GM12878 (cell line): ENCODE measurements around the gene PRDM16. TPM values are rescaled to one million over a fixed set of nuclear protein-coding genes. Genes with fewer than 3 reads are reported as not detected.

Source experiments
- ATAC-seq: fragments of 200-7000 bp; cut with Tn5 transposase; 3 replicates; pipeline ENCODE4 v1.9.1; 2020; ENCODE audit warnings: mild to moderate bottlenecking, moderate library complexity
- BruUV-seq: library from RNA; stranded (reverse); fragments of 400-500 nt; replicated peaks from 2 replicates; lab custom pipeline; 2021; lab: Mats Ljungman, UMichigan
- CTCF ChIA-PET: fragments of 300-600 bp; sonication (Branson Sonifier 250); formaldehyde crosslinking; extraction: SDS; loops from one replicate; lab custom pipeline; 2021; ENCODE audit warnings: inconsistent platforms; lab: Yijun Ruan, JAX
- POLR2A ChIA-PET: fragments of 350-600 bp; formaldehyde crosslinking; extraction: SDS; loops from one replicate; lab custom pipeline; 2021; ENCODE audit warnings: inconsistent platforms; lab: Charles Lee
- RAD21 ChIA-PET: fragments of 300-600 bp; sonication (Branson Sonifier 250); formaldehyde crosslinking; loops from one replicate; lab custom pipeline; 2023; ENCODE audit warnings: antibody characterized with exemption; ENCODE audit not compliant: unreplicated experiment; lab: Charles Lee
- SMC1A ChIA-PET: fragments of 300-600 bp; sonication (Branson Sonifier 250); formaldehyde crosslinking; loops from one replicate; lab custom pipeline; 2023; ENCODE audit not compliant: unreplicated experiment, uncharacterized antibody; lab: Charles Lee
- DNase-seq: peaks from one replicate; pipeline ENCODE4 v3.0.0-alpha.2; 2011; ENCODE audit warnings: low read depth, low spot score
- FAIRE-seq: peaks from 3 replicates; lab custom pipeline; 2011; peaks lifted over from hg19 to GRCh38; lab: Jason Lieb, UNC
- H2AFZ ChIP-seq: 2 replicates; pipeline ENCODE4 v1.6.0; 2011; ENCODE audit warnings: low read depth, low read length, control low read depth; ENCODE audit not compliant: control insufficient read depth
- H3K27ac ChIP-seq: 2 replicates; pipeline ENCODE4 v1.5.1; 2011; ENCODE audit warnings: control low read depth; ENCODE audit not compliant: control insufficient read depth, insufficient read depth
- H3K27me3 ChIP-seq, 2 experiments: replicated peaks in 1 of 2; 2 replicates each; pipeline versions ENCODE4 v1.6.0 to v1.6.1; 2011; ENCODE audit warnings: low read length in 1 of 2; ENCODE audit not compliant: control insufficient read depth in 2 of 2, insufficient read depth in 2 of 2
- H3K36me3 ChIP-seq, 2 experiments: 2 replicates each; pipeline ENCODE4 v1.5.1; 2011; ENCODE audit warnings: low read length in 1 of 2; ENCODE audit not compliant: control insufficient read depth in 2 of 2, insufficient read depth in 2 of 2
- H3K4me1 ChIP-seq: 2 replicates; pipeline ENCODE4 v1.6.1; 2011; ENCODE audit warnings: mild to moderate bottlenecking, low read length, moderate library complexity, mixed read lengths; ENCODE audit not compliant: control insufficient read depth, insufficient read depth
- H3K4me2 ChIP-seq: 2 replicates; pipeline ENCODE4 v1.6.0; 2011; ENCODE audit warnings: control low read depth; ENCODE audit not compliant: control insufficient read depth, insufficient read depth
- H3K4me3 ChIP-seq: fragments of 200-600 bp; sonication (generic); 2 replicates; pipeline ENCODE4 v1.5.1; 2016
- H3K79me2 ChIP-seq: 2 replicates; pipeline ENCODE4 v1.6.0; 2011; ENCODE audit warnings: low read length; ENCODE audit not compliant: control insufficient read depth, insufficient read depth
- H3K9ac ChIP-seq: 2 replicates; pipeline ENCODE4 v1.8.0; 2011; ENCODE audit warnings: low read length, control low read depth, mixed read lengths; ENCODE audit not compliant: control insufficient read depth, insufficient read depth
- H3K9me3 ChIP-seq: replicated peaks from 3 replicates; pipeline ENCODE4 v1.5.1; 2011; ENCODE audit warnings: mild to moderate bottlenecking, low read length; ENCODE audit not compliant: control insufficient read depth, insufficient read depth
- H4K20me1 ChIP-seq: 2 replicates; pipeline ENCODE4 v1.6.0; 2011; ENCODE audit not compliant: control insufficient read depth, insufficient read depth
- BMI1 ChIP-seq: fragments of 450-650 bp; IDR thresholded peaks from 2 replicates; pipeline ENCODE4 v1.6.1; 2016; ENCODE audit warnings: mild to moderate bottlenecking, moderate library complexity, borderline replicate concordance
- CREM ChIP-seq: IDR thresholded peaks from 2 replicates; pipeline ENCODE4 v1.6.1; 2014; ENCODE audit warnings: antibody characterized with exemption, low read depth
- KAT2A ChIP-seq: conservative IDR thresholded peaks from 2 replicates; pipeline ENCODE4 v1.6.1; 2011; ENCODE audit warnings: low read depth, low read length; ENCODE audit not compliant: control insufficient read depth
- MYC ChIP-seq: IDR thresholded peaks from 2 replicates; pipeline ENCODE4 v1.6.1; 2011; ENCODE audit warnings: mild to moderate bottlenecking, low read length, moderate library complexity, inconsistent platforms; ENCODE audit not compliant: insufficient read depth, insufficient replicate concordance, insufficient read length, severe bottlenecking
- SMARCA5 ChIP-seq: fragments of 450-650 bp; IDR thresholded peaks from 2 replicates; pipeline ENCODE4 v1.6.1; 2017; ENCODE audit warnings: mild to moderate bottlenecking
- SREBF1 ChIP-seq: IDR thresholded peaks from 2 replicates; pipeline ENCODE4 v1.6.1; 2012; ENCODE audit warnings: mild to moderate bottlenecking, low read length
- TCF3 ChIP-seq: IDR thresholded peaks from 2 replicates; pipeline ENCODE4 v1.6.1; 2012; ENCODE audit warnings: low read depth, mild to moderate bottlenecking, low read length, borderline replicate concordance; ENCODE audit not compliant: insufficient read depth
- ZNF207 ChIP-seq: fragments of 450-650 bp; IDR thresholded peaks from 2 replicates; pipeline ENCODE4 v1.6.1; 2014; ENCODE audit warnings: antibody characterized with exemption, mild to moderate bottlenecking, borderline replicate concordance
- ZNF384 ChIP-seq: IDR thresholded peaks from 2 replicates; pipeline ENCODE4 v1.6.1; 2012; ENCODE audit warnings: low read depth, mild to moderate bottlenecking, low read length, improper control_type of control experiment, borderline replicate concordance
- WGBS: methylation state at CpG from one replicate; pipeline ENCODE4 v1.1.6; 2016; ENCODE audit warnings: low lambda C conversion rate; ENCODE audit not compliant: insufficient replicate concordance, insufficient coverage; ENCODE audit errors: missing lambda C conversion rate; 5-methylcytosine and 5-hydroxymethylcytosine counted together
- in situ Hi-C: fragments of 300-500 bp; cut with MboI; formaldehyde crosslinking; loops from 9 replicates; pipeline ENCODE4 v1.14.3; 2018; ENCODE audit warnings: mixed read lengths
- intact Hi-C: fragments of 100-400 bp; cut with micrococcal nuclease; formaldehyde crosslinking; loops from one replicate; pipeline ENCODE4 v1.14.2; 2022; ENCODE audit not compliant: unreplicated experiment
- polyA plus RNA-seq, 11 experiments: library from polyadenylated mRNA; depleted of rRNA in 4 of 11; unstranded in 6 of 11; stranded (reverse) in 5 of 11; fragments of >200 nt; fragmentation: Nextera tagmentation in 4 of 11; fragmentation: Illumina TruSeq in 1 of 11; extraction: Ambion mirVana in 4 of 11; extraction: Trizol in 1 of 11; gene quantifications; 1 replicate in 1 of 11; 2 replicates in 10 of 11; pipeline versions ENCODE4 v1.2.1 to v1.2.3, GENCODE V29; 2011 to 2016; ENCODE audit warnings: inconsistent platforms in 2 of 11, missing spikeins in 2 of 11, low read depth in 1 of 11
- total RNA-seq, 4 experiments: library from RNA; depleted of rRNA in 3 of 4; stranded (reverse); fragments of >200 nt in 3 of 4; fragmentation: Illumina TruSeq in 1 of 4; extraction: Trizol in 1 of 4; gene quantifications; 2 replicates each; pipeline versions ENCODE4 v1.2.1 to v1.2.3, GENCODE V29; 2013 to 2021
- TF ChIP-seq, protein P1 (sequence below): fragments of 450-650 bp; conservative IDR thresholded peaks from 2 replicates; pipeline ENCODE4 v1.6.1; 2017; ENCODE audit warnings: mild to moderate bottlenecking, moderate library complexity

The PRDM16 gene
- total and polyA plus RNA-seq, 10 of the 15 experiments (the other 5 are each of a cell fraction or from before 2014, with no cell fraction given) = 0.03 TPM; not detected in 9

GRCh38 chr1:3162322-3162882 lies 93.4 kb downstream of the PRDM16 start:
- no peak overlapping the region for H3K27ac ChIP-seq
- no peaks in the 10 kb centered on the region for H4K20me1 ChIP-seq
- FAIRE-seq (no peak), ATAC-seq (no peak), DNase-seq (no peak)
- ChIA-PET RAD21 (no interaction called here), CTCF (no interaction called here), SMC1A (no interaction called here), POLR2A (no interaction called here)
- no peak for TF ChIP-seq ZNF207
- no peak for TF ChIP-seq BMI1
- TF ChIP-seq, protein P1, sequence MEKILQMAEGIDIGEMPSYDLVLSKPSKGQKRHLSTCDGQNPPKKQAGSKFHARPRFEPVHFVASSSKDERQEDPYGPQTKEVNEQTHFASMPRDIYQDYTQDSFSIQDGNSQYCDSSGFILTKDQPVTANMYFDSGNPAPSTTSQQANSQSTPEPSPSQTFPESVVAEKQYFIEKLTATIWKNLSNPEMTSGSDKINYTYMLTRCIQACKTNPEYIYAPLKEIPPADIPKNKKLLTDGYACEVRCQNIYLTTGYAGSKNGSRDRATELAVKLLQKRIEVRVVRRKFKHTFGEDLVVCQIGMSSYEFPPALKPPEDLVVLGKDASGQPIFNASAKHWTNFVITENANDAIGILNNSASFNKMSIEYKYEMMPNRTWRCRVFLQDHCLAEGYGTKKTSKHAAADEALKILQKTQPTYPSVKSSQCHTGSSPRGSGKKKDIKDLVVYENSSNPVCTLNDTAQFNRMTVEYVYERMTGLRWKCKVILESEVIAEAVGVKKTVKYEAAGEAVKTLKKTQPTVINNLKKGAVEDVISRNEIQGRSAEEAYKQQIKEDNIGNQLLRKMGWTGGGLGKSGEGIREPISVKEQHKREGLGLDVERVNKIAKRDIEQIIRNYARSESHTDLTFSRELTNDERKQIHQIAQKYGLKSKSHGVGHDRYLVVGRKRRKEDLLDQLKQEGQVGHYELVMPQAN = no peak
- no peak for TF ChIP-seq MYC
- TF ChIP-seq TCF3 = no peak
- TF ChIP-seq ZNF384 = no peak
- TF ChIP-seq SREBF1 = no peak
- TF ChIP-seq CREM = no peak
- TF ChIP-seq SMARCA5 = no peak
- no peak for TF ChIP-seq KAT2A
- H3K36me3 ChIP-seq = no peaks in the 10 kb centered on the region
- in situ Hi-C loops = no loop called here
- H3K9ac ChIP-seq = no peak overlapping the region
- H3K4me1 ChIP-seq = no peaks in the 10 kb centered on the region
- no TSS peak for BruUV-seq
- H3K9me3 ChIP-seq = no peaks in the 10 kb centered on the region; the same call in 2 of the 3 replicates
- H3K79me2 ChIP-seq = no peaks in the 10 kb centered on the region
- 71% methylated on average over 27 of the region's 27 CpGs for WGBS
- no peaks in the 10 kb centered on the region for H3K27me3 ChIP-seq
- no peak overlapping the region for H2AFZ ChIP-seq
- no peak overlapping the region for H3K4me3 ChIP-seq
- no peak overlapping the region for H3K4me2 ChIP-seq
- intact Hi-C loops = no loop called here
